Measurements from ENCODE around the gene MCEMP1. TPM values are rescaled to one million over a fixed set of nuclear protein-coding genes. Genes with fewer than 3 reads are reported as not detected.

Gene MCEMP1
- total RNA-seq, 1 donor from 2014 or later = not detected

DNA sequence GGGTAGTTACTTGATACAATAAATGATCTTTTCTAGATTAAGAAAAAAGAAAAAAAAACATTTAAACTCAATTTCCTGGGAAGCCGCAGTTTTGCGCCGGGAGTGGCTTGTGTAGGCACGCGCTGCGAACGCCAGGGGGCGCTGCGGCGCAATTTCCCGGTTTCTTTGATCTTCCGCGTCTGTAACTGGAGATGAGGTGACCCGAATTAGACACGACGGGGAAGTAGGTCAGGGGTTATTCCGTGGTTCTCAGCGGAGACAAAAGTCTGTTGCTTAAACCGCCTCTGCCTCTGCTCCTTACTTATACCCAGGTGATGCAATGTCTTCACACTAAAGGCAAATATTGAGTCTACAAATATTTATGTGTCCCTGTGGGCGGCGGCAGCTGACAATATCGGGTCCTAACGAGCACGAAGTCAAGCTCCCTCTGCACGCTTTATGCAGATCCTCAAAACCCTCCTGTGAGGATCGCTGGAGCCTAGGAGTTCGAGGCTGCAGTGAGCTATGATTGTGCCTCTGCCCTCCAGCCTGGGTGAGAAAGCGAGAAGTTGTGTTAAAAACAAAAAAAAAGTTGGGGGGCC is 24.7 kb upstream of the MCEMP1 start:
- Histone ChIP-seq H3K27me3 (peaks cover 62% of the 10 kb centered on the region), H3K79me2 (ENCODE audit: low read depth) (no peaks in the 10 kb centered on the region), H3K4me1 (peaks cover 4% of the 10 kb centered on the region), H3K9me3 (ENCODE audit: low read depth) (no peaks in the 10 kb centered on the region), H3K4me3 (peak overlapping the region; percentile 32), H3F3A (ENCODE audit: low read depth) (peaks cover 4% of the 10 kb centered on the region), H3K9ac (no peak overlapping the region), H3K36me3 (no peaks in the 10 kb centered on the region), H4K20me1 (ENCODE audit: low read depth) (no peaks in the 10 kb centered on the region), H3K27ac (no peak overlapping the region), H3K4me2 (peak overlapping the region; percentile 75), H2AFZ (replicated peaks) (peak overlapping the region; percentile 86)
- peak; percentile 92 for DNase-seq (ENCODE audit: low spot score)
- H3K4me1 Mint-ChIP-seq = peaks cover 11% of the 10 kb centered on the region
- H3K27ac Mint-ChIP-seq = peak overlapping the region; percentile 70
- H3K9me3 Mint-ChIP-seq = no peaks in the 10 kb centered on the region
- TF ChIP-seq CTCF (IDR thresholded peaks at IDR 0.05) = peak; percentile 96
- no peak for TF ChIP-seq EZH2phosphoT487 (IDR thresholded peaks at IDR 0.05)
- H3K36me3 Mint-ChIP-seq = no peaks in the 10 kb centered on the region
- peak overlapping the region; percentile 61 for H3K4me3 Mint-ChIP-seq
- H3K27me3 Mint-ChIP-seq (ENCODE audit: insufficient read depth, low read depth) = peaks cover 16% of the 10 kb centered on the region

DNA sequence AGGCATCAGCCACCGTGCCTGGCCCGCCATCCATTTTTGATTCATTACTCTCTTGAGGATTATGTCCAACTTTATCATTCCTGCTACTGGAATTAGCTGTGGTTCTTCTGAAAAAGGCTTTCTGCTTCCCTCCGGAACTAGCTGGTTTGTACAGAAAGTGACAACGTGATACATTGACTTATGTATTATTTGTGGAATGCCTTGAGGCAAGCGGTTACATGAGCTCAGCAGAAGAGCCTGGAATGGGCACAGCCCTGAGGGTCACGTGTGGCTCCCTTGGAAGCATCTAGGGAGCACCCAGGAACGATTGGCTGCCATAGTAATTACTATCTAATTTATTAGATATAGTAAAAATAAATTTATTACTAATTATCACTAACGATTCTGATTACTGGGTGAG is 22.5 kb upstream of the MCEMP1 start:
- H3K4me1 ChIP-seq = peaks cover 4% of the 10 kb centered on the region
- no peak overlapping the region for H3K4me3 ChIP-seq
- H3K36me3 Mint-ChIP-seq = no peaks in the 10 kb centered on the region
- H3K79me2 ChIP-seq (ENCODE audit: low read depth) = no peaks in the 10 kb centered on the region
- H3K4me1 Mint-ChIP-seq = peaks cover 20% of the 10 kb centered on the region
- H2AFZ ChIP-seq (replicated peaks) = no peak overlapping the region
- no peak overlapping the region for H3K9ac ChIP-seq
- H3K9me3 ChIP-seq (ENCODE audit: low read depth) = no peaks in the 10 kb centered on the region
- no peak overlapping the region for H3K27ac ChIP-seq
- H4K20me1 ChIP-seq (ENCODE audit: low read depth) = no peaks in the 10 kb centered on the region
- no peaks in the 10 kb centered on the region for H3K9me3 Mint-ChIP-seq
- no peak overlapping the region for H3K4me3 Mint-ChIP-seq
- H3K36me3 ChIP-seq = no peaks in the 10 kb centered on the region
- peaks cover 62% of the 10 kb centered on the region for H3K27me3 ChIP-seq
- no peak overlapping the region for H3K27ac Mint-ChIP-seq
- H3K4me2 ChIP-seq = no peak overlapping the region
- H3K27me3 Mint-ChIP-seq (ENCODE audit: insufficient read depth, low read depth) = peaks cover 16% of the 10 kb centered on the region
- TF ChIP-seq EZH2phosphoT487 (IDR thresholded peaks at IDR 0.05) (no peak), CTCF (IDR thresholded peaks at IDR 0.05) (no peak), EZH2 (IDR thresholded peaks at IDR 0.05) (no peak)
- peaks cover 4% of the 10 kb centered on the region for H3F3A ChIP-seq (ENCODE audit: low read depth)
- no peak for DNase-seq (ENCODE audit: low spot score)

DNA sequence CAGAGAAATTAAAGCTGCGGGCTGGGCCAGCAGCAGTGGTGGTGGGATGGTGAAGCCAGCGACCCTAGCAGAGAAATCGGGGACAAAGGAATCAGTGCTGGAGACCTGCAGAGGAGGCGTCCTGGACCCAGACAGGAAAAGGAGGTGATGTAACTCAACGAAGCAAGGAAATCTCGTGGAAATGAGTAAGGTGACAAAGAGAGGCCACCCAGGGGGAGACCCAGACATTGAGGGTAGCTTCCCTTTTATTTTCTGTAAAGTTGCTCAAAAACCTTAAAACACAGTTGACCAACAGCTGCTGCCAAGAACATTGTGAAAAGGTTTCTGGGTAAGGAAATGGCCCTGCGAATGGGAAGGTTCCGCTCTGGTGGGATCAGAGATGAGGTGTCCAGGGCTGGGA is 21.3 kb upstream of the MCEMP1 start:
- no peak for TF ChIP-seq CTCF (IDR thresholded peaks at IDR 0.05)
- no peak for TF ChIP-seq EZH2 (IDR thresholded peaks at IDR 0.05)
- no peak for TF ChIP-seq EZH2phosphoT487 (IDR thresholded peaks at IDR 0.05)
- Histone ChIP-seq H4K20me1 (ENCODE audit: low read depth) (no peaks in the 10 kb centered on the region), H3K9me3 (ENCODE audit: low read depth) (no peaks in the 10 kb centered on the region), H3F3A (ENCODE audit: low read depth) (peaks cover 4% of the 10 kb centered on the region), H3K4me2 (no peak overlapping the region), H3K4me1 (peaks cover 4% of the 10 kb centered on the region), H3K9ac (no peak overlapping the region), H2AFZ (replicated peaks) (no peak overlapping the region), H3K79me2 (ENCODE audit: low read depth) (no peaks in the 10 kb centered on the region), H3K4me3 (no peak overlapping the region), H3K36me3 (no peaks in the 10 kb centered on the region), H3K27me3 (peaks cover 54% of the 10 kb centered on the region), H3K27ac (no peak overlapping the region)
- Mint-ChIP-seq H3K4me1 (peaks cover 20% of the 10 kb centered on the region), H3K27me3 (ENCODE audit: insufficient read depth, low read depth) (peaks cover 16% of the 10 kb centered on the region), H3K36me3 (no peaks in the 10 kb centered on the region), H3K9me3 (no peaks in the 10 kb centered on the region), H3K4me3 (peak overlapping the region; percentile 50), H3K27ac (no peak overlapping the region)
- DNase-seq (ENCODE audit: low spot score) = no peak

Data from neural progenitor cell (in vitro differentiated cells).